PFSK-1 (cell line): ENCODE measurements around the gene APEX1.

Source experiments
- FOXP2 ChIP-seq: optimal IDR thresholded peaks from 2 replicates; pipeline ENCODE3; 2011; ENCODE audit warnings: borderline replicate concordance, control low read depth, inconsistent platforms; ENCODE audit not compliant: insufficient read depth; ENCODE audit errors: extremely low read length, extremely low read depth
- POLR2AphosphoS5 ChIP-seq: IDR thresholded peaks from 2 replicates; pipeline ENCODE4 v1.6.1; 2012; ENCODE audit warnings: low read depth, mild to moderate bottlenecking, control low read depth, low read length, moderate library complexity
- SIN3A ChIP-seq: IDR thresholded peaks from 2 replicates; pipeline ENCODE4 v1.6.1; 2012; ENCODE audit warnings: mild to moderate bottlenecking, low read length, moderate library complexity, borderline replicate concordance; ENCODE audit not compliant: insufficient read depth
- TAF1 ChIP-seq: IDR thresholded peaks from 2 replicates; pipeline ENCODE4 v1.6.1; 2012; ENCODE audit warnings: low read length, control low read depth, borderline replicate concordance; ENCODE audit not compliant: insufficient read depth
- TF ChIP-seq, protein P1 (sequence below), 2 experiments: IDR thresholded peaks; 2 replicates each; pipeline versions ENCODE4 v1.6.1 to v1.8.0; 2011 to 2012; ENCODE audit warnings: low read depth in 2 of 2, low read length in 2 of 2, control low read depth in 1 of 2, inconsistent platforms in 1 of 2, mild to moderate bottlenecking in 1 of 2, moderate library complexity in 1 of 2; ENCODE audit not compliant: insufficient read depth in 1 of 2

DNA sequence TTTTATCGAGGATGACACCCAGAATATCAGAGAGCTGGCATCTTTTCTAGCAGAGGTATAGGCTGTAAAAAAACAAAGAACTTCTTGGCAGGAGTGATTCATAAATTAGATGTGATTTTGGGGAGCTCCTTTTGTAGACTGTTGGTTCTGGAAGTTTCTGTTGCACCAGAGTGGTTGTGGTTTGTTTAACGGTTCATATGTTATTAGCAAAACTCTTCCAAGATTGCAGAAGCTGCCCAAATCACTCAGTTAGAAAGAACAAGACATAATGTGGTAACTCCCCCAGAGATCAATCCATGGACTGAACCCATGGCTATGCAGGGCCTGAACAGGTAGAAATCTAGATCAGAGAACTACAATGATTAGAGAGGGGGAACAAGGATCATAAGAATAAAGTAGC is 43.6 kb downstream of the APEX1 start:
- TF ChIP-seq TAF1 (no peak), POLR2AphosphoS5 (no peak), SIN3A (no peak), FOXP2 (no peak)
- TF ChIP-seq, protein P1, sequence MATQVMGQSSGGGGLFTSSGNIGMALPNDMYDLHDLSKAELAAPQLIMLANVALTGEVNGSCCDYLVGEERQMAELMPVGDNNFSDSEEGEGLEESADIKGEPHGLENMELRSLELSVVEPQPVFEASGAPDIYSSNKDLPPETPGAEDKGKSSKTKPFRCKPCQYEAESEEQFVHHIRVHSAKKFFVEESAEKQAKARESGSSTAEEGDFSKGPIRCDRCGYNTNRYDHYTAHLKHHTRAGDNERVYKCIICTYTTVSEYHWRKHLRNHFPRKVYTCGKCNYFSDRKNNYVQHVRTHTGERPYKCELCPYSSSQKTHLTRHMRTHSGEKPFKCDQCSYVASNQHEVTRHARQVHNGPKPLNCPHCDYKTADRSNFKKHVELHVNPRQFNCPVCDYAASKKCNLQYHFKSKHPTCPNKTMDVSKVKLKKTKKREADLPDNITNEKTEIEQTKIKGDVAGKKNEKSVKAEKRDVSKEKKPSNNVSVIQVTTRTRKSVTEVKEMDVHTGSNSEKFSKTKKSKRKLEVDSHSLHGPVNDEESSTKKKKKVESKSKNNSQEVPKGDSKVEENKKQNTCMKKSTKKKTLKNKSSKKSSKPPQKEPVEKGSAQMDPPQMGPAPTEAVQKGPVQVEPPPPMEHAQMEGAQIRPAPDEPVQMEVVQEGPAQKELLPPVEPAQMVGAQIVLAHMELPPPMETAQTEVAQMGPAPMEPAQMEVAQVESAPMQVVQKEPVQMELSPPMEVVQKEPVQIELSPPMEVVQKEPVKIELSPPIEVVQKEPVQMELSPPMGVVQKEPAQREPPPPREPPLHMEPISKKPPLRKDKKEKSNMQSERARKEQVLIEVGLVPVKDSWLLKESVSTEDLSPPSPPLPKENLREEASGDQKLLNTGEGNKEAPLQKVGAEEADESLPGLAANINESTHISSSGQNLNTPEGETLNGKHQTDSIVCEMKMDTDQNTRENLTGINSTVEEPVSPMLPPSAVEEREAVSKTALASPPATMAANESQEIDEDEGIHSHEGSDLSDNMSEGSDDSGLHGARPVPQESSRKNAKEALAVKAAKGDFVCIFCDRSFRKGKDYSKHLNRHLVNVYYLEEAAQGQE (IDR thresholded peaks at IDR 0.05; ENCODE audit: insufficient read depth in 1 of 2, low read depth in 2 of 2, low read length in 2 of 2) = no peak
